Measurements from ENCODE around the gene SEMA3E. TPM values are rescaled to one million over a fixed set of nuclear protein-coding genes. Genes with fewer than 3 reads are reported as not detected.
"Not testable (repeated sequence)": the region's sequence is repeated elsewhere in the genome, so short reads cannot be mapped to it uniquely, and the experiment has no call there.

Gene SEMA3E
- total RNA-seq, 2 donors from 2014 or later = 0.21 to 1.1 TPM

DNA sequence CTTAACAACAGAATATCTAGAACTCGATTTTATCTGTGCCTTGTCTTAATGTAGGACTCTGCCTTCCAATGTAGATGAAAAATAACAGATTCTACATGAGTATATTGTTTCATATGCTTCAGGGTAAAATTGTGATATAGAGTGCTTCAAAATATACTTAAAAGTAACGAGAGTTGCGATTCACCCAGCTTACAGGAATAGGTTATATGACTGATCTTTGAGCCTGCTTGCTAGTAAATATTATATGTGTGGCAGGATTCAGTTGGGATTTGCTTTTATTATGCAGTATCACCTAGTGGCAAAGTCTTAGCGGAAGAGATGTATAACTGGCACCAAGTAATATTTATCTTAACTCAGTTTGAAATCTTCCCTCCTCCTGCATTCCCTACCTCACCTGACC, 183.3 kb downstream of the SEMA3E start:
- no peak for ATAC-seq
- intact Hi-C loops (cut with DNase I) = no loop called here
- DNase-seq = no peak

DNA sequence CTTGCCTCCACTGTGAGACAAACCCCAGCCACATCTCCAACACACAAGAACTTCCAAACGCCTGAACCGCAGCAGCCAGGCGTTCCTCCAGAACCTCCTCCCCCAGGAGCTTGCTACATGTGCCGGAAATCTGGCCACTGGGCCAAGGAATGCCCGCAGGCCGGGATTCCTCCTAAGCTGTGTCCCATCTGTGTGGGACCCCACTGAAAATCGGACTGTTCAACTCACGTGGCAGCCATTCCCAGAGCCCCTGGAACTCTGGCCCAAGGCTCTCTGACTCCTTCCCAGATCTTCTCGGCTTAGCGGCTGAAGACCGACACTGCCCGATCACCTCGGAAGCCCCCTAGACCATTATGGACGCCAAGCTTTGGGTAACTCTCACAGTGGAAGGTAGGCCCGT, 187.1 kb downstream of the SEMA3E start:
- intact Hi-C loops (cut with DNase I); DNase-seq; ATAC-seq: not testable (repeated sequence)

DNA sequence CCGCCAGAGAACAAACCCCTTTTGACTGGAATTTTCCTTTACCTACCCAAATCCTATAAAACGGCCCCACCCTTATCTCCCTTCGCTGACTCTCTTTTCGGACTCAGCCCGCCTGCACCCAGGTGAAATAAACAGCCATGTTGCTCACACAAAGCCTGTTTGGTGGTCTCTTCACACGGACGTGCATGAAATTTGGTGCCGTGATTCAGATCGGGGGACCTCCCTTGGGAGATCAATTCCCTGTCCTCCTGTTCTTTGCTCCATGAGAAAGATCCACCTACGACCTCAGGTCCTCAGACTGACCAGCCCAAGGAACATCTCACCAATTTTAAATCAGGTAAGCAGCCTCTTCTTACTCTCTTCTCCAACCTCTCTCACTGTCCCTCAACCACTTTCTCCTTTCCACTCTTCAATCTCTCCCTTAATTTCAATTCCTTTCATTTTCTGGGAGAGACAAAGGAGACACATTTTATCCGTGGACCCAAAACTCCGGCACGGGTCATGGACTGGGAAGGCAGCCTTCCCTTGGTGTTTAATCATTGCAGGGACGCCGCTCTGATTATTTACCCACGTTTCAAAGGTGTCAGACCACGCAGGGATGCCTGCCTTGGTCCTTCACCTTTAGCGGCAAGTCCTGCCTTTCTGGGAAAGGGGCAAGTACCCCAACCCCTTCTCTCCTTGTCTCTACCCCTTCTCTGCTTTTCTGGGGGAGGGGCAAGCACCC, 188.8 kb downstream of the SEMA3E start:
- intact Hi-C loops (cut with DNase I); DNase-seq; ATAC-seq: not testable (repeated sequence)

DNA sequence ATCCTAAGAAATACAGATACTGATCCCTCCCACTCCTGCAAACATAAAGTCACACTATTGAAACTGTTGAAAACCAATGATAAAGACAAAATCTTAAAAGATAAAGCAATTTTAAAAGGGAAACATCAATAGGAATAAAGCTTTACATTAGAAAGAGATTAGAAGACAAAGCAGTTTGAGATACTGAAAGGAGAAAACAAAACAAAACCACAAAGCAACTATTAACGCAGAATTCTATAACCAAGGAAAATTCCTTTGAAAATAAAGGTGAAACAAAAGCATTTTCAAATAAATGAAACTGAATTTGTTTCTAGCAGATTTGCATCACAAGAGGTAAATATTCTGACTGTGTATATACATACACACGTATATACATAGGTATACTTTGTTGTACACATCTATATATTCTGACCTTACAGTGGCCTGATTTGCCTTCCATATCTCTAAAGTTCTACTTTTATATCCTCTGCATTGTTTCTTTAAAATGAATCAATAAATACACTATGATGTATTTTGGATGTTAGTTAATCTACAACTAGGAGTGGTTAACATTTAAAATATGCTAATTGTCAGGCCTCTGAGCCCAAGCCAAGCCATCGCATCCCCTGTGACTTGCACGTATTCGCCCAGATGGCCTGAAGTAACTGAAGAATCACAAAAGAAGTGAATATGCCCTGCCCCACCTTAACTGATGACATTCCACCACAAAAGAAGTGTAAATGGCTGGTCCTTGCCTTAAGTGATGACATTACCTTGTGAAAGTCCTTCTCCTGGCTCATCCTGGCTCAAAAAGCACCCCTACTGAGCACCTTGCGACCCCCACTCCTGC, 189.6 kb downstream of the SEMA3E start:
- DNase-seq; ATAC-seq; intact Hi-C loops (cut with DNase I): not testable (repeated sequence)

DNA sequence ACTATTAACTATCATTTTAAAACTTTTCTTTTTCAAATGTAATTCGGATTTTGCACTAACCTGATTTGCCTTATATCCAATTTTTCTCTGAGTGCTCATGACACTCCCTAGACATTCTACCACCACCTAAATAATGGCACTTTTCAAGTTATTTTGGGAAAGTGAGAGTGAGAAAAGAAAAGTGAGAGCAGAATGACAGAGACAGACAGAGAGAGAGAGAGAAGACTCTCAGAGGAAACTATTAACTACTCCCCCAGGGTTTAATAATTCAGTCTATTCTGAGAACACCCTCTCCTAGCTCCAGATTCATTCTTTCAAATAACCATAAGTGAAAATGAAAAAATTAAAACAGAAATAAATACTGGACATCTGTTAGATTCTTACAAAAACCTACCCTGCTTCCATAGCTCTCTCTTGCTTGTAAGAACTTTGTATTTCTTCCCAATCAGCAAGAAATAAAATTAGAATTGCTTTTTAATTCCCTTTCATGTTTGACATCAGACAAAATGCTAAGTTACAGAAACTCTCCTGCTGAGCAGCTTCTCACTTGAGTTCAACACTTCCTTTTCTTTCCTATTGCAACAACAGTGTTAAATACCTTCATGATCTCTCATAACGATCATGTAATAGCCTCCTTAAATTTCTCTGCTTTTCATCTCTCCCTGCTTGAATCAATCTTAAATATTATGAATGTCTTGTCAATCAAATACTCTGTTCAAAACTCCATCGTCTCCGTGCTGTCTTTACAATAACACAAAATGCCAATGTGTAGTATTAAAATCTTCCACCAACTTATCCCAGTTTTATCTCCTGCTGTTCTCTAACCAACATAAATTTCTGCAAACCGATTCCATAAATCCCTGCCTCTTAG, 191.7 kb downstream of the SEMA3E start:
- DNase-seq (no peak), ATAC-seq (no peak)
- intact Hi-C loops (cut with DNase I) = no loop called here

DNA sequence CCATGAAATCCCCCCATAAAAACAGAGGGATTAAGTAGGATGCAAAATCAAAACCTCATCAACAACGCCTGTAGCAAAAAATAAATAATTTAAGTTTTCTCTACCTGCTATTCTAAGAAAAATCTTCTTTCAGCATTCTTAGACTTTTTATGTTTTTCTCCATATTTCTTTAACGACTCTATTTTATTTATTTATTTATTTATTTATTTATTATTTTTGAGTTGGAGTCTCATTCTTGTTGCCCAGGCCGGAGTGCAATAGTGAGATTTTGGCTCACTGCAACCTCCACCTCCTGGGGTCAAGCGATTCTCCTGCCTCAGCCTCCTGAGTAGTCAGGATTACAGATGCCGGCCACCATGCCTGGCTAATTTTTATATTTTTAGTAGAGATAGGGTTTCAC, 192.5 kb downstream of the SEMA3E start:
- intact Hi-C loops (cut with DNase I) = no loop called here

DNA sequence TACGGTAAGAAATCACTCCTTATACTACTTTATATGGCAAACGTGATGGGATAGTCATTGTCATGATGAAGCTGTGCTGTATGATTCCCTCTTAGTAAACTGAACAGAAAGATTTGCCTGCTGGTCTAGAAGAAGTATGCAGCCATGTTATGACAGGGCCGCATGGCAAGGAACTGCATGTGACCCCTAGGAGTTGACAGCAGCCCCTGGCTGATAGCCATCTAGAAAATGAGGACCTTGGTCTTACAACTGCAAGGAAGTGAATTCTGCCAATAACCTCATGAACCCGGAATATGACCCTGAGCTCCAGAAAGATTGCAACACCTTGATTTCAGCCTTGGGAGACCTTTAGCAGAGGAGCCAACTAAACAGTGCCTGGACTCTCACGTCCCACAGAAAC, 193.3 kb downstream of the SEMA3E start:
- intact Hi-C loops (cut with DNase I) = no loop called here
- ATAC-seq = no peak
- no peak for DNase-seq

More for the DNA sequence above, 192.5 kb downstream of the SEMA3E start:
- DNase-seq (no peak), ATAC-seq (no peak)

DNA sequence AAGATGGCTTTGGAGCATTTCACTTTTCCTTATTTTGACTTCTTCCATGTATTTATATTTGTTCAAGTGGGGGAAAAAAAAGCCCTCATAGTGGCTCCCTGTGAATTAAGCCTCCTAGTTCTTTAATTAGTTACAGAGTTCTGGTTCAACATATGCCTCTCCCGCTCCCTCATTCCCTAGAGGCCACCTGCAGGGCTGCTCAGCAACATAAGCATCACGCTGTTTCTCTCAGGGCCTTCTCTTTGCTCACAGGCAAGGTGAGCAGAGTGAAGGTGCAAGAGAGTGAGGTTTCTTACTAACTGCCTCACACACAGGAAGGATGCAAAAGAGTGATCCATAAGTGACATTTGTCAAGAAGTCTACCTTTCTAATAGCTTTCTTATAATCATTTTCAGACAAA, 196.7 kb downstream of the SEMA3E start:
- intact Hi-C loops (cut with DNase I) = no loop called here
- no peak for DNase-seq
- no peak for ATAC-seq

DNA sequence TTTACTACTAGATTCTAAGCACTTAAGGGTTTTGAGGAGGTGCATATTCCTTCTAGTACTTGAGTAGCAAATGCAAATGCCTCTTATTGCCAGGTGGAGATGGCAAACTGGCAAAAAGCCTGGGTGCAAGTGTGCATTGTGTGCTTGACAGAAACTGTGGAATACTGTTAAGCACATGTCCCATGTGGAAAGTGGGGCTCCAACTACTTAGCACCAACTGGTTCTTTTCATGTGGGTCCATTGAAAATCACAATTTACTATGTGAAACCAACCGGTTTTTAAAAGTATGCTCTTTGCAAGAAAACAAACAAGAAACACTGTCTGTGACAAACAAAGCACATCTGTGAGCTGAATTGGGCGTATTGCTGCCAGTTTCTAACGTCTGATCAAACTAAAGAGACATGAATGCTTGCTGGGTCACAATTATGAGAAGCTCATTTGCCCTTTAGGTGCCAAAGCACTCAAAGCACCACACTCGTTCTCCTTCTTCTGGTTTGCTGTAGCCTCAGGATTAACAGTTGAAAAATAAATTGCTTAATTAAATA, 197.4 kb downstream of the SEMA3E start:
- no peak for DNase-seq
- ATAC-seq = no peak
- intact Hi-C loops (cut with DNase I) = no loop called here

DNA sequence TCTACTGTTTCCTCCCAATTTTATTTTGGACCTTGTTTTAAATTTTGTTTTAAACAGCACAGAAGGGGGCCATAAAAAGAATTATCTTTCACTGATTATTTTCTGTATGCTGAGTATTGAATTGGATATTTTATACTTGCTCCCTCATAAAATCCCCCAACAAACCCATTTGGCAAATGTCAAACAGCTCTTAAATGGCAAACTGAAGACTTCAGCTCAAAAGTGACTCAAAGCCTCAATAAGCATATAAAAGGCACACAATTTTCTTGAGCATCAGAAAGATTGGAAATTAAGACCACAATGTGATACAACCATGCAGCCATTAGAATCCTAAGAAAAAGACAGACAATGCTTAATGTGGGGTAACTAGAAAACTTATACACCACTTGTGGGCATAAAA, 199.2 kb downstream of the SEMA3E start:
- ATAC-seq (no peak), DNase-seq (no peak)
- intact Hi-C loops (cut with DNase I) = no loop called here

DNA sequence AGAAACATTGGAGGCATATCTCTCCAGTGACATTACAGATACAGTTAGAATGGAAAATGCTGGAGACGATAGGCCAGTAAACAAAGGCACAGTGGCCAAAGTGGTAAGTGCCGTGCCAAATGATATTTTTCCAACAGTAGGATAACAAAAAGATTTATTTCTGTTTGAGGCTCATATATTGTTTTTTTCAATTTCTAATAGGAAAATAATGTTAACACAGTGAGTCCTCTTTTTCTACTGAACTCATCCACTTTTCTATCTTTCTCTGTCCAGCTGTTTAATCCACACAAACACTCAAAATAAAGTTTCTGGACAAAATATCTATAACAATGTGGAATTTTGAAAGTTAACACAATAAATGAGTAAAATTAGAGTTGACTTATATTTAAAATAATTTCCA, 201.3 kb downstream of the SEMA3E start:
- ATAC-seq (no peak), DNase-seq (no peak)
- intact Hi-C loops (cut with DNase I) = no loop called here

DNA sequence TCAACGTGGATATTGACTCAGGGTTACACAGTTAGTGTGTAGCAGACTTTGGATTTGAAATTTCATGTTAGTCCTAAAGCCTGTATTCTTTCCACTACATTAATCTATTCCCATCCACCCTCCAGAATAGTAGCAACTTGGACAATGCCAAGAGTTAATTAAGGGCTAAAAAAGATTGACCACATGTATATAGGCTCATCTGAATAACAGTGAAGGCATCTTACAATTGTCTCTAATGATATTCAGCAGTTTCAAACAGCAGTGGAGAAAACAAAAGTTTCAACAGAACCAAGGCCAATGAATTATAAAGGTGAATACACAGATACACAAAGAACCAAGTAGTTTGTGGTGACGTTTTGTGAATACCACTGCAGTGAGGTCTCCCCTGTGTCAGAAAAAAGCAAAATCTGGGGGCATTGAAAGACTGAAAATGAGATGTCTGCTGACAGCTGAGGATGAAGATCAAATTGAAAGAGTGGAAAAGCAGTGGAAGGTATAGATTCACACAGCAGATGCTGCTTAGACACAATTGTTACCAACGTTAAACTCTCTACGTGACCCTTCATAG, 202.8 kb downstream of the SEMA3E start:
- no peak for ATAC-seq
- intact Hi-C loops (cut with DNase I) = no loop called here

DNA sequence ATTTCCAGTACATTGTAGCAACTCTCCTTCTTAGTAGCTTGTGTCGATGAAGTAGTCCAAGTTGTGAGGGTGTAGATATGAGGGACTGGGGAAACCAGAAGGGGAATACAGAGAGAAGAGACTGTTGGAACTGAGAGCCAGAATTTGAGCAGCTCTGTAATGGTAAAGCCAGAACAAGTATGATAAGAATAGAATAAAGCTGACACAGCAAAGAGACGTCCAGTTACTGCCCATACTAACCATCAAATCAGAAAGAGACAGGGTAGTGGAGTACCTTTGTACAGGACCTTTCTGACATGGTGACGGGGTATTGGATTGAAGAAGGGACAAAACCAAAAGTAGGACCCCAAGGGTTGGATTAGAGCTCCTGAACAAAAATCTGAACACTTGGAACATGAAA, 206.0 kb downstream of the SEMA3E start:
- ATAC-seq = no peak

More for the DNA sequence above, 202.8 kb downstream of the SEMA3E start:
- DNase-seq = no peak

DNA sequence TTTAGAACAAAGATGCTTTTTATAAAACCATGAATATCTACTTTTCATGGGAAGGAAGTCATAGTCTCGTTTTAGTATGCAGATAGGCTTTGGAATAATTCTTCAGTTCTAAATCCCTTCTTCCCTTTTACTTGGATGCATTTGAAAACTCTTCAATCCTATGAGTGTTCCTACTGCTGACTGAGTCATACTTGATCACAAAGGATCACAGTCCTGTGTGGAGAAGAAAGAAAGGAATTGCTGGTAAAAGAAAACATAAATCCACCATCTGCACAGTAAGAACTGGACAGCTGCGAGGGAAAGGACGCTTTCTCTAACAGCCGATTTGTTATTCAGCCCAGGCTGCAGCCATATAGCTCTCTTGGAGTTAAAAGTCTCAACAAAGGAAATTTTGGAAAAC, 209.9 kb downstream of the SEMA3E start:
- DNase-seq = no peak
- ATAC-seq = no peak
- intact Hi-C loops (cut with DNase I) = no loop called here

More for the DNA sequence above, 206.0 kb downstream of the SEMA3E start:
- DNase-seq = no peak
- intact Hi-C loops (cut with DNase I) = no loop called here

DNA sequence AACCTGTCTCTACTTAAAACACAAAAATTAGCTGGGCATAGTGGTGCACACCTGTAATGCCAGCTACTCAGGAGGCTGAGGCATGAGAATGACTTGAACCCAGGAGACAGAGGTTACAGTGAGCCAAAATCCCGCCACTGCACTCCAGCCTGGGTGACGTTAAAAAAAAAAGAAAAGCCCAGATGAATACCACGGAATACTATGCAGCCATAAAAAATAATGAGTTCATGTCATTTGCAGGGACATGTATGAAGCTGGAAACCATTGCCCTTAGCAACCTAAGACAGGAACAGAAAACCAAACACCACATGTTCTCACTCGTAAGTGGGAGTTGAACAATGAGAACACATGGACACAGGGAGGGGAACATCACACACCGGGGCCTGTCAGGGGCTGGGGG, 218.7 kb downstream of the SEMA3E start:
- intact Hi-C loops (cut with DNase I) = not testable (repeated sequence)

DNA sequence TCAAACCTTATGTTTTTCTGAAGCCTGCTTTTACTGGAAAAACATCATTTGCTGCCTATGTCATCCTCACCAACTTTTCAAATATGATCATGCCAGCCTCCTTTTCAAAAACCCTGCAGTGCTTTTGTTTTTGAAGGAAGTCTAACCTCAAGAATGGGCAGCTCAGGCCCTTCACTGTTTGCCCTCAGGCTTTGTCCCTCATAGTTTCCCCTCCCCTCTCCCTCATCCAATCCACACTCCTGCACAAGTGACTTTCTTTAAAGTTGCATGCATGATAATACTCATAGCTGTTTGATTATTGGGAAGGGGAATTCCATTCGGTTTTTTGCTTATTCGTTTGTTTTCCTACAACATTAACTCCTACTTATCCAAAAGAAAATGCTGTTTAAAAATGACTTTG, 219.4 kb downstream of the SEMA3E start:
- DNase-seq = no peak
- intact Hi-C loops (cut with DNase I) = no loop called here
- ATAC-seq = no peak

More for the DNA sequence above, 218.7 kb downstream of the SEMA3E start:
- DNase-seq, ATAC-seq: not testable (repeated sequence)

DNA sequence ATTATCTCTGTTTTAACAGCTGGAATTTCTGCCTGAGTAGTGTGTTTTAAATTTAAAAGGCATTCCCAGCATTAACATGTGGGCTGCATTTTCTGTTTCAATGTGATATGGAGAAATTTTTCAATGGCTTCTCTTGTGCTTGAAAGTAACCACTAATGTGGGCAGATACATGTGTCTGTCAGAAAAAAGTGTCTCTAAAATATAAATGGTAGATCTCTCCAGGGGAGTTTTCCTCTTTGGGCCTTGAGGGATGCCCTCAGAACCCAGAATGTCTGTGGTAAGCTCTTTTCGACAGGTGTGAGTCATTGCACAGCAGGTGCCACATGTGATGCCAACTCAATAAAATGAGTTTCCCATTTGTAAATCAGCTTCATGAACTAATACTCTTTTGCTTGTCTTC, 221.1 kb downstream of the SEMA3E start:
- DNase-seq (no peak), ATAC-seq (no peak)
- intact Hi-C loops (cut with DNase I) = no loop called here

DNA sequence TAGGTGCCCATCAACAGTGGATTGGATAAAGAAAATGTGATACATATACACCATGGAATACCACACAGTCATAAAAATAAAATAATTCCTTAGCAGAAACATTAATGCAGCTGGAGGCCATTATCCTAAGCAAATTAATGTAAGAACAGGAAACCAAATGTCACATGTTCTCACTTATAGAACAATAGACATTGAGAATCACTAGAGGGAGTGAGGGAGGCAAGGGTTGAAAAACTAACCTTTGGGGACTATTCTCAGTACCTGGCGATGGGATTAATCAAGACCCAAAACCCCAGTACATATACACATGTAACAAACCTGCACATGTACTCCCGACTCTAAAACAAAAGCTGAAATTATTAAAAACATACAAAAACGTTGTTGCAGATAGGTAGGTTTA, 222.6 kb downstream of the SEMA3E start:
- DNase-seq (no peak), ATAC-seq (no peak)
- intact Hi-C loops (cut with DNase I) = no loop called here

DNA sequence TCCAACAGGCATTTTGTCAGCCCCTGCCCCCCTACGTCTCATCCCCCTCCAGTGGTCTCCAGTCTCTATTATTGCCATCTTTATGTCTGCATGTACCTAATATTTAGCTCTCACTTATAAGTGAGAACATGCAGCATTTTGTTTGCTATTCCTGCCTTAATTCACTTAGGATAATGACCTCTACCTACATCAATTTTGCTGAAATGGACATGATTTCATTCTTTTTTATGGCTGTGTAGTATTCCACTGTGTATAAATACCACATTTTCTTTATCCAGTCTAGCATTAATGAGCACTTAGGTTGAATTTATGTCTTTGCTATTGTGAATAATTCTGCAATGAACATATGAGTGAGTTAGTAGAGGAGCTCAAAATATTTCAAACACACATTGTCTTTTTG, 229.9 kb downstream of the SEMA3E start:
- intact Hi-C loops (cut with DNase I) = no loop called here
- DNase-seq = no peak
- ATAC-seq = no peak
